ENCODE data around the gene QRFP.

Gene QRFP

DNA sequence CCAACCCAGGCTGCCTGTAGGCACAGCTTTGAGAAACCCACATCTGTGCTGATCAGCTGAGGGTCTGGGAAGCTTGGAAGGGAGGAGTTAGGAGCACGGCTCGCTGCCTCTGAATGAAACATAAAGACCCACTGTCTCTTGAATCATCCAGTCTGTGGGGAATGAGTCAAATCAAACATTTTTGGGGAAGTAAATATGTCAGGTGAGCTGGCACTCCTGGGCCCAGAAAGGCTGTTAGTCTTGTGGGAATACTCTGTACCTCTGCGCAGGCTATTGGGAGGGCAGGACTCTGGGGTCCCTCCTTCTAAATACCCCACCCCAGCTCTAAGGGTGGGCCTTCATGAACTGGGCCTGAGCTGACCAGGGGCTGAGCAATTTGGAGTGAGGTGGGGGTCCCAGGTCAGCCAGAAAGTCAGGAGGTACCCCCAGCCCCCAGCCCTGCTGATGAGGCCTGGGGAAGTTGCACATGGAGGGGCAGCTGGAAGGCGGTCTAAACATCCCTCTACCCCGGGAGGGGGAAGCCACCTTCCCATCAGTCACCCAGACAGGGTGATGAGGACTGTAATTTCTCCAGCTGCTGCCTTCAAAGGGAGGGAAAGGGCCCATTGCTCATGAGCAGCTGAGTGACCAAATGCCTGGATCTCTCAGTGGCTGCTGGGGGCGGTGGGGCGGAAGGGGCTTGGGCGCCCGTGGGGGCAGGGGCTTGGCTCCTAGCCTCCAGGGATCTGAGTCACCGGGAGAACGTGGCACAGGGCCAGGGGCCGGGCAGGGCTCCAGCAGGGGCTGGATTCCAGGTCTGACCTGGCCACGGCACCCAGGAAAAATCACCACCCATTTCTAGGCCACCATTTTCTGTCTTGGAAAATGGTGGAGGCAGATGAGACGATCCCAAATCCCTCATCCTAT, 31.6 kb upstream of the QRFP start:
- H3K27me3 Mint-ChIP-seq (ENCODE audit: low read depth): peaks cover 12% of the 10 kb centered on the region
- H3K9me3 Mint-ChIP-seq: no peaks in the 10 kb centered on the region
- no peak overlapping the region for H3K4me3 Mint-ChIP-seq
- H3K36me3 Mint-ChIP-seq (ENCODE audit: low read depth): no peaks in the 10 kb centered on the region
- no peaks in the 10 kb centered on the region for H3K4me1 Mint-ChIP-seq (ENCODE audit: low read depth)
- DNase-seq (ENCODE audit: low spot score): no peak
- peak overlapping the region; percentile 31 for H3K27ac Mint-ChIP-seq

DNA sequence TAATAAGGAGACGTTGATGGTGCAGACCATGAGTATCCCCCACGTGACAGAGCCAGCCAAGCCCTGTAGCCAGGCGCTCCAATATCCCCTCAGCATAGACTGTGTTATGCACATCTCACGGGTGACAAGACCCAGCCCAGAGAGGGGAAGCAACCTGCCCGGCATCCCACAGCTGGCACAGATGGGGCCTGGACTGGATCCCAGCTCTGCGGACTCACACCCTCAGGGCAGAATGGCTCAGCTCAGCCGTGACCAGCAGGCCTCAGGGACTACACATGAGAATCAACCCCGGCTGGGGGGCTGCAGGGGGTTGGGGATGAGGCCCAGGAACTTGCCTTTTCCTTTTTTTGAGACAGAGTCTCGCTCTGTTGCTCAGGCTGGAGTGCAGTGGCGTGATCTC, 30.7 kb upstream of the QRFP start:
- DNase-seq (ENCODE audit: low spot score): no peak
- Mint-ChIP-seq H3K9me3 (no peaks in the 10 kb centered on the region), H3K4me1 (ENCODE audit: low read depth) (no peaks in the 10 kb centered on the region), H3K27ac (no peak overlapping the region), H3K27me3 (ENCODE audit: low read depth) (peaks cover 5% of the 10 kb centered on the region), H3K36me3 (ENCODE audit: low read depth) (no peaks in the 10 kb centered on the region), H3K4me3 (no peak overlapping the region)

DNA sequence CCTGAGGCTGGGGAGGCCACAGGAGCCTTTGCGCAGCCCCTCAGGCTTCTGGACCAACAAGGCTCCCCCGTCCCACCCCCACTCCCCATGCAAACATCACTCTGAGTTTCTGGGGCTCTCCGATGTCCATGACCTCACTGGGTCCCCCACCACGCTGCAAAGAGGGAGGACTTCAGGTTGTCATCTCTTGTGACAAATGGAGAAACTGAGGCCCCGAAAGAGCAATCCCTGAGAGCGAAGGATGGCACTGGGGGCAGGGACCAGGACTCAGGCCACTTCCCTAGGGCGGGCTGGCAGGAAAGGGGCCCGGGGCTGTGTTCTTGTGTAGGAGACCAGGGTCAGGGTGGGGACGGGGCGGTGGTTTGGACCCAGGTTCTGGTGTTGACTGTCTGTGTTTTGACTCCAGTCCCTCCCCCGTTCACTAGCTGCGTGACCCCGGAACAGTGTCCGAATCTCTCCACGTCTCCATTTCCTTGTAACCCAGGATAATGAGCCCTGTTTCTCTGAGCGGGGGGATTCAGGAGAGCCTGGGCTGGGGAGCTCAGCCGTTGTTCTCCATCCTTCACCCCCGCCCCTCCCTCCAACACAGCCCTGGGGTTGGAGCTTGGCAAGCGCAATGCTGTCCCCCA, 28.6 kb upstream of the QRFP start:
- Mint-ChIP-seq H3K4me1 (ENCODE audit: low read depth) (no peaks in the 10 kb centered on the region), H3K4me3 (no peak overlapping the region), H3K9me3 (no peaks in the 10 kb centered on the region), H3K36me3 (ENCODE audit: low read depth) (no peaks in the 10 kb centered on the region), H3K27ac (no peak overlapping the region), H3K27me3 (ENCODE audit: low read depth) (no peaks in the 10 kb centered on the region)
- DNase-seq (ENCODE audit: low spot score): no peak

DNA sequence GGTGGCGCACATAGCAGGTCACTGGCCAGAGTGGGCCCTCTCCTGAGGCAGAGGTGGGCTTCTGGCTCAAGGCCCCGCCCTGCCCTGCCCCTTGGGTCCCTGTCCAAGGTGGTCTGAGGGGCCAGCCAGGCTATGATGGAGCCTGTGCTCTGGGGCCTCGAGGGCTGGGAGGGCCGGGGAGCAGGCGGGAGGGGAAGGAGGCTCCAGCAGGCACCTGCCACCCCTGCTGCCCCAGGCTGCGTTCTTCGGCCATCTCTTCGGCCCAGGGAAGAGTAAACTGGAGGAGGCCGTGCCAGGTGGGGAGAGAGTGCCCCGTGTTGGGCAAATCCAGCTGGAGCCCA, 27.8 kb upstream of the QRFP start:
- H3K27ac Mint-ChIP-seq: no peak overlapping the region
- no peaks in the 10 kb centered on the region for H3K4me1 Mint-ChIP-seq (ENCODE audit: low read depth)
- H3K9me3 Mint-ChIP-seq: no peaks in the 10 kb centered on the region
- DNase-seq (ENCODE audit: low spot score): no peak
- no peak overlapping the region for H3K4me3 Mint-ChIP-seq
- H3K27me3 Mint-ChIP-seq (ENCODE audit: low read depth): no peaks in the 10 kb centered on the region
- no peaks in the 10 kb centered on the region for H3K36me3 Mint-ChIP-seq (ENCODE audit: low read depth)

DNA sequence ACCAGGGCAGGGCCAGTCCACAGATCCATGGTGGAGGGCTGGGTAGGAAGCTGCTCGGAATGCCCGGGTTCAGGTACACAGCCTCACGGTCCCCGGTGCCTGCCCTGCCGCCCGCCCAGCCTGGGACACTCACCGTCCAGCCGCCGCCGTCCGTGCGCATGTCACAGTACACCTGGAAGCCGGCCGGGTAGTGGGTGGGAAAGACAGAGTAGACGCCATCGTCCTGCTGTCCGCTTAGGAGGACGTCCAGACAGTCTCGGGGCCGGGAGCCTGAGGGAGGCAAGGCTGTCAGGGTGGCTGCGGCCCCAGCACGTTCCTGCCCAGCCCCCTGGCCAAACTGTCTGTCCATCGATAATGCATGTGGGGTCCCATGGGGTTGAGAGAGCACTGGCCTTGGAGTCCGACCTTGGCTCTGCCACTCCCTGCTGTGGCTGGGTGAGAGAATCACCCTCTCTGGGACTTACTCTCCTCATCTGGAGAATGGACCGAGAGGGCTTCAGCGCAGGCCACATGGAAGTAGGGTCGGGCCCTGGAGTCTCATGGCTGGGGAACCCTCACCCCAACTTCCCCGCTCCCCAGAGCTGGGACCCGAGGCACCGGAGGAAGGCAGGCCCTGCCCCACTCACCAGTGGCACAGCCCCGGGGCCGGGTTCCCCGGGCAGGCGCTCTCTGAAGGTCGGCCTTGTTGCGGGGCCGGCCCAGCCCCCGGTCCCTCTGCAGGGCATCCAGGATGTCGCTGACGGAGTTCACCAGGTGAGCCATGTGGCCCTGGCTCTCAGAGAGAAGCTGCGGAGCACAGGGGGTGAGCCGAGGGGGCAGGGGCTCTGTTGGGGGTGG, 27.2 kb upstream of the QRFP start:
- Mint-ChIP-seq H3K36me3 (ENCODE audit: low read depth) (no peaks in the 10 kb centered on the region), H3K4me3 (no peak overlapping the region), H3K27ac (no peak overlapping the region), H3K4me1 (ENCODE audit: low read depth) (no peaks in the 10 kb centered on the region), H3K9me3 (no peaks in the 10 kb centered on the region), H3K27me3 (ENCODE audit: low read depth) (no peaks in the 10 kb centered on the region)
- no peak for DNase-seq (ENCODE audit: low spot score)

DNA sequence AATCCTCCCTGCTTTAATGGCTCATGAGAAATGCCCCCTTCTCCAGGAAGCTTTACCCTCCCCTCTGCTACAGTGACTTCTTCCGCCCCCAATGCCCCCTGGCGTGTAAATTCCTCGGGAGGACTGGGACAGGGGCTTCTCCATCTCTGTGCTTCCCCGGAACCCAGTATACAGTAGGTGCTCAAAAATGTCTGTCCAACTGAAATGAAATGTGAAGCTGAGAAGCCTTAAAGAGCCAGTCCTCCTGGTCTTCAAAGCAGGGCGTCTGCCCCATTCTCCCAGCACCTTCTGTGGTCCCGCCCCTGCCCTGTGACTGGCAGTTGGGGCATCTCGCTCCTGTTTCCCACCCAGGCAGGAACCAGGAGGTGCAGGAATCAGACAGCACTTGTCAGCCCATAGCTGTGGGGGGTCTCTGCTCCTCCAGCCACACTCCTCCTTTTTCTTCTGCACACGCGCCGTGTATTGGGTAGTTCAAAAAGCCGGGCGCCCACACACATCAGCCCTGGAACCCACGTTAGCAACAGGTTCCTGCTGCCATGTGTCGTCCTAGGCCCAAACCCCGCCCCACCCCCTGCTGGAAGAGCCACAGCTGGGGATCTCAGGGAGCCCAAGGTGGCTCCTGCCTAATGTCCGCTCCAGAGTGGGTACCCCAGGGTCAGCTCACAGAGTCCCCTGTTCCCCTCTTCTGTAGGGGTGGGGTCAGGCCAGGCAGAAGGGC, 26.4 kb upstream of the QRFP start:
- Mint-ChIP-seq H3K9me3 (no peaks in the 10 kb centered on the region), H3K27me3 (ENCODE audit: low read depth) (no peaks in the 10 kb centered on the region), H3K36me3 (ENCODE audit: low read depth) (no peaks in the 10 kb centered on the region), H3K4me1 (ENCODE audit: low read depth) (no peaks in the 10 kb centered on the region), H3K27ac (no peak overlapping the region), H3K4me3 (no peak overlapping the region)
- no peak for DNase-seq (ENCODE audit: low spot score)

DNA sequence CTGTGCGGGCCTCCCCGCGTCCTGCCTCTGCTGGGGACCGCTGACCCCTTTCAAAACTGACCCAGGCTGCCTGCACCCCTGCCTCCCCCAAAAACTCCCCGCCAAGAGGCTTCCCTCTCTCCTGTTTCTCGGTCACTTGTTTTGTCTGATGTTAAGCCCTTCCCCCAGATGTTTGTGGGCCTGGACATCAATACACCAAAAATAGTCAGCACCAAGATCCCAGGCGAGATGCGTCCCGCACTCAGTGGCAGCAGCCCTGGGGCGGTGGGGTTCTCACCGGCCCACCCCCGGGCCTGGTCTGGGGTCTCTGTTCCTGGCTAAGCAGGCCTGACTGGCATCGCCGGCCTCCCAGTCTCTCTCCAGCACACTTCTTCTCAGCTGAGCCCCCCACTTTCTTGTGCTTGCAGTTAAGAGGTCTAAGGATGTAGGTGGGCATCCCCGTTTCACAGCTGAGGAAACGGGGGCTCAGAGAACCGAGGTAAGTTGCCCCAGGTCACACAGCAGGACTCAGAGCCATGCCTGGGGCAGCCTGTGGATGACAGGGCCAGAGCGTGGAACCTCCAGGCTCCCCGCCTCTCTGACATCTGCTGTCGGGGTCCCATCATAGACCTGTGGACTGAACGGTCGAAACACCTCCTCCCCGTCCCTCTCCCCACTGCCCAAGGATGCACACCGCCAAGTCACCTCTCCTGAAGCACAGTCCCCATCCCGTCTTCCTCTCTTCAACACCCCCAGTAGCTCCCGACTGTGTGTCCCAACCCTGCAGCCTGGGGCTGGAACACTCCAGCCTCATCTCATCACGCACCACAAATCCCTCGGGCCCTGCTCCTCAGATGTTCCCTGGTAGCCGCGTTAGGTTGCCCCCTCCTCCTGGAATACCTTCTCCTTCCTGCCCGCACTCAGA, 25.6 kb upstream of the QRFP start:
- no peak for DNase-seq (ENCODE audit: low spot score)
- no peaks in the 10 kb centered on the region for H3K27me3 Mint-ChIP-seq (ENCODE audit: low read depth)
- no peaks in the 10 kb centered on the region for H3K4me1 Mint-ChIP-seq (ENCODE audit: low read depth)
- no peak overlapping the region for H3K4me3 Mint-ChIP-seq
- no peak overlapping the region for H3K27ac Mint-ChIP-seq
- H3K36me3 Mint-ChIP-seq (ENCODE audit: low read depth): no peaks in the 10 kb centered on the region
- H3K9me3 Mint-ChIP-seq: no peaks in the 10 kb centered on the region

DNA sequence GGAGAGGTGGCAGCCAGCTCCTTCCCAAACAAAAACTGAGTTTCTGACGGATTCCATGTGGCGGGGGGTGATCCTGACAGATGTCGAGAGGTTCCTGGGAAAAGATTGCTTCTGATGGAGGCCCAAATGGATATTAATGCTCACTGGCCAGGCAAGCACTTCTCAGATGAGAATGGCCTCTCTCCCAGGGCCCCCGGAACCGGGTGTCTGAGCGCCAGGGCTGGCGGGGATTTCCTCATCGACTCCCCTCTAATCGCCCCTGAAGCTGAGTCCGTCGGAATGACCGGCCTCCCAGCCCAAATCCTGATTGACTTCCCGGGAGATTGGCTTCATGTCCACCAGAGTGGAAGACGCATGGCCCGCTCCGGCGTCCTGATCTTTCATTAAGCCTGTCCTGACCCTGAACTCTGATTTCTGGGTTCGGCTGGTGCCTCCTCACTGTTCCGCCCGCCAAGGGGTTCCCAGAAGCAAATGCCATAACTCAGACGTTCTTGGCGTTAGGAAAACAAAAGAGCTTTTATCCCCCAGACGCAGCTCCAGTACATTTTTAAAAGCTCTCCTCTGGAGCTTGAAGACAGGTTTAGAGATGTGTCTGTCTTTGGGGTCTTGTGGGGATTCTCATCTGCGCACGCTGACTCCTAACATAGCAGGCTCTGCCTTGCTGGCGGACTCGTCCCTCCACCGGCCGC, 24.8 kb upstream of the QRFP start:
- no peak for DNase-seq (ENCODE audit: low spot score)
- Mint-ChIP-seq H3K36me3 (ENCODE audit: low read depth) (no peaks in the 10 kb centered on the region), H3K4me1 (ENCODE audit: low read depth) (no peaks in the 10 kb centered on the region), H3K4me3 (no peak overlapping the region), H3K27me3 (ENCODE audit: low read depth) (no peaks in the 10 kb centered on the region), H3K27ac (no peak overlapping the region), H3K9me3 (no peaks in the 10 kb centered on the region)

DNA sequence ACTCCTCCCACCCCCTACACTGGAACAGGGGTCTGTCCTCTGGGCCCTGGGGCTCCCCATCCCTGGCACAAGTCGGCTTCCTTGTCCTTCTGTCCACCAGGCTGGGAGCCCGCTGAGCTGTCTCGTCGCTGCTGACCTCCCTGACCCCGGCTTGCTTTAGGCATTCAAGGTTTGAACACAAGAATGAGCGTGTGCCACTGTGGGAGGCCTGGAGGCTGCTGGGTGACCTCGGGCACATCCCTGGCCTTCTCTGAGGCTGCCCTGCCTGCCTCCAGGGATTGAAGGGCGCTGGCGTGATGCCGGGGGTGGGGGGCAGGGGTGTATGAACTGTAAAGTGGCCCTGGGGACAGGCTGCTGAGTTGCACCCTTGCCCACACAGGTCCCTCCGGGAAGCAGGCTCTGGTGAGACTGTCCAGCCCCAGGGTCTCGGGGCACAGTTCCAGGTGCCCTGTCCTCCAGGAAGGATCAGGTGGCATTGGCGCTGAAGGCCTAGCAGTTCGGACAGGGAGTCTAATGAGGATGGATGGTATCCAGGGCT, 24.2 kb upstream of the QRFP start:
- H3K27me3 Mint-ChIP-seq (ENCODE audit: low read depth): no peaks in the 10 kb centered on the region
- no peak overlapping the region for H3K27ac Mint-ChIP-seq
- DNase-seq (ENCODE audit: low spot score): no peak
- no peaks in the 10 kb centered on the region for H3K4me1 Mint-ChIP-seq (ENCODE audit: low read depth)
- H3K36me3 Mint-ChIP-seq (ENCODE audit: low read depth): no peaks in the 10 kb centered on the region
- no peak overlapping the region for H3K4me3 Mint-ChIP-seq
- no peaks in the 10 kb centered on the region for H3K9me3 Mint-ChIP-seq

DNA sequence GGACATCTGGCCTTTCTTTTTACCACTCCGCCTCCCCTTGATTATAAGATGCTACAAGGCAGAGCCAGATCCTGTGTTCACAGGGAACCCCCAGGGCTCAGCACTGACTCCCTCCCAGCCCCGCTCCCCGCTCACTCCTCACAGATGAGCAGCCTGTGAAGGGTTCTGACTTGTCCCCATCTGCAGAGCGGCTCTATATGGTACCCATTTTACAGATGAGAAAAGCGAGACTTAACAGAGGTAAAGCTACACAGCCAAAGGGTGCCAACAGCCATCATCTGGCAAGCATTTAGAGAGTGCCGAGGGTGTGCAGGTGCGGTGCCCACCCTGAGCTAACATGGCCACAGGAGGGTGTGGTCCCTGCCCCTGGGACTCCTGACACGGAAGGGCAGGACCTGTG, 23.6 kb upstream of the QRFP start:
- Mint-ChIP-seq H3K4me3 (no peak overlapping the region), H3K9me3 (no peaks in the 10 kb centered on the region)

DNA sequence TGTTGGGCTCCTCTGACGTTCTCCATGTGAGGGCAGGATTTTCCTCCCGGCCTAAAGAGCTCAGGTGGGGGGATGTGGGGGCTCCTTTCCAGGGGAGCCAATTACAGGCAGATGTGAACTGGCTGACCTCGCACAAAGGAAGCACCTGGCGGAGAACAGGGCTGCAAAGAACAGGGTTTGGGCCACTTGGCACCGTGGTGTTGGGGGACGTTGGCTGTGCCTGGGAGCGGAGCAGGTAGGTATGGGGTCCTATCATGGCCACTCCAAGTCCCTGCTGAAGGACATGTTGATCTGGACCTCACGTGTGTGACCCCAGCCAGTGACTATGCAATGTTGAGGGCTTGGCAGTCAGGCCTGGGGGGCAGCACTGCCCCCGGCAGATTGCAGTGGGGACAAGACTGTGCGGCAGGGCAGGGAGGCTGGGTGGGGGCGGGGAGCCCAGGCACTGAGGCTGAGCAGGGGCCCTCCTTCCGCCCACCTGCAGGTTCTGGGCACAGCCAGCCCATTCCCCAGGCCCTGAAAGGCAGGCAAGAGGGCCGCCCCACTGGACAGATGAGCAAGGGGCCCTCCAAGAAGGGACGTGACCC, 23.0 kb upstream of the QRFP start:
- no peak for DNase-seq (ENCODE audit: low spot score)
- no peaks in the 10 kb centered on the region for H3K27me3 Mint-ChIP-seq (ENCODE audit: low read depth)
- H3K27ac Mint-ChIP-seq: no peak overlapping the region
- no peaks in the 10 kb centered on the region for H3K9me3 Mint-ChIP-seq
- no peak overlapping the region for H3K4me3 Mint-ChIP-seq
- H3K4me1 Mint-ChIP-seq (ENCODE audit: low read depth): no peaks in the 10 kb centered on the region
- H3K36me3 Mint-ChIP-seq (ENCODE audit: low read depth): no peaks in the 10 kb centered on the region

More for the DNA sequence above, 23.6 kb upstream of the QRFP start:
- Mint-ChIP-seq H3K27ac (no peak overlapping the region), H3K27me3 (ENCODE audit: low read depth) (no peaks in the 10 kb centered on the region), H3K36me3 (ENCODE audit: low read depth) (no peaks in the 10 kb centered on the region), H3K4me1 (ENCODE audit: low read depth) (no peaks in the 10 kb centered on the region)
- no peak for DNase-seq (ENCODE audit: low spot score)

DNA sequence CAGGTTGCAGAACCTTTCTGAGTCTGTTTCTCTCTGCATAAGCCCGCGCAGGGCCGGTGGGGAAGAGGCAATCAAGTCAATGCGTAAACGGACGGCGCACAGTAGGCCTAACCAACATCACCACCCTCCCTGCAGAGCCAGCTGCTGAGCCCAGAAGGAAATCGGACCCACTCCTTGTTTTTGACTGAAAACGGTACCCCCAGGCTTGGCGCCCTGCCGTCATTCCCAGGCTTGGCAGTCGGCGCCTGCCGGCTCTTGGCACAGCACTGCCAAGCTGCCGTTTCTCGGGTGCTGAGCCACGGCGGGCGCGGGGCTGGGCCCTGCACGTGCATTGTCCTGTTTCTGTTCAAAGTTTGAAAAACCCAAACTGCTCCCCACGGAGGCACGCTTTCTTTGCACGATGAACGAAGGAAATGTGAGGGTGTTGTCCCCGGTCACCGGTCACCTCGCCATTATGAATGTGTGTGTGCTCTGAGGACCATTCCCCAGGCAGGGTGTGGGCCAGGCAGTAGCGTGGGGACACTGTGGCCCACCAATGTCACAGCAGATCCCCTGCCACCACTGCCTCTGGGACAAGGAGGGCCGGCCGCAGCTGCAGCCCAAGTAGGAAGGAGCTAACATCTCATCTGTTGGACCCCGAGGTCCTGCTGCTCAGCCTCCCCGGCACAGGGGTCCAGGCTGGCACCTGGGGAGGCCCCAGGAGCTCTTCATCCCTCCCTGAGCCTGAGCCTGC, 22.4 kb upstream of the QRFP start:
- no peaks in the 10 kb centered on the region for H3K9me3 Mint-ChIP-seq
- no peak for DNase-seq (ENCODE audit: low spot score)
- no peak overlapping the region for H3K4me3 Mint-ChIP-seq
- no peaks in the 10 kb centered on the region for H3K36me3 Mint-ChIP-seq (ENCODE audit: low read depth)
- H3K4me1 Mint-ChIP-seq (ENCODE audit: low read depth): no peaks in the 10 kb centered on the region
- H3K27me3 Mint-ChIP-seq (ENCODE audit: low read depth): no peaks in the 10 kb centered on the region
- H3K27ac Mint-ChIP-seq: no peak overlapping the region

All from T-helper 2 cell treated with Interferon-gamma antibody and Interleukin-4, amounts not matched to agents 5 μg/mL and 100 μg/mL, for 36 hours (primary cell).